Measurements from ENCODE around the gene CPA3.

The CPA3 gene

GRCh38 chr3:148865049-148865448, at the start of gene CPA3:
CPA3 (plus strand) TSS chr3:148865296; CDS start chr3:148865308, 12 bp downstream.
- DNase-seq (ENCODE audit: low read depth, low spot score): no peak
- H3K27ac ChIP-seq: no peak within 1 kb of the TSS

GRCh38 chr3:148815316-148816110, 49.6 kb upstream of the CPA3 start:
- H3K27ac ChIP-seq: no peak overlapping the region
- no peak for DNase-seq (ENCODE audit: low read depth, low spot score)

- no peak overlapping the region for H3K27ac ChIP-seq
- no peak for DNase-seq (ENCODE audit: low read depth, low spot score)
Measured at GRCh38 chr3:148816427-148816826, 48.7 kb upstream of the CPA3 start.

- DNase-seq (ENCODE audit: low read depth, low spot score): no peak
- H3K27ac ChIP-seq: no peak overlapping the region
Measured at GRCh38 chr3:148816981-148817525, 48.0 kb upstream of the CPA3 start.

- H3K27ac ChIP-seq: no peak overlapping the region
- no peak for DNase-seq (ENCODE audit: low read depth, low spot score)
Measured at GRCh38 chr3:148820361-148821245, 44.5 kb upstream of the CPA3 start.

- DNase-seq (ENCODE audit: low read depth, low spot score): no peak
- H3K27ac ChIP-seq: no peak overlapping the region
Measured at GRCh38 chr3:148823026-148823425, 42.1 kb upstream of the CPA3 start.

GRCh38 chr3:148825476-148825875, 39.6 kb upstream of the CPA3 start:
- no peak overlapping the region for H3K27ac ChIP-seq
- no peak for DNase-seq (ENCODE audit: low read depth, low spot score)

GRCh38 chr3:148827585-148827984, 37.5 kb upstream of the CPA3 start, which contains the start of gene CPB1:
CPB1 (plus strand) TSS chr3:148827811; CDS start chr3:148827824, 13 bp downstream.
- no peak for DNase-seq (ENCODE audit: low read depth, low spot score)
- no peak within 1 kb of the TSS for H3K27ac ChIP-seq

GRCh38 chr3:148828136-148828690, 36.9 kb upstream of the CPA3 start:
- no peak for DNase-seq (ENCODE audit: low read depth, low spot score)
- H3K27ac ChIP-seq: no peak overlapping the region

GRCh38 chr3:148829926-148830325, 35.2 kb upstream of the CPA3 start:
- H3K27ac ChIP-seq: no peak overlapping the region
- no peak for DNase-seq (ENCODE audit: low read depth, low spot score)

- no peak overlapping the region for H3K27ac ChIP-seq
- no peak for DNase-seq (ENCODE audit: low read depth, low spot score)
Measured at GRCh38 chr3:148833223-148833622, 31.9 kb upstream of the CPA3 start.

GRCh38 chr3:148839805-148840204, 25.3 kb upstream of the CPA3 start:
- no peak for DNase-seq (ENCODE audit: low read depth, low spot score)

GRCh38 chr3:148840451-148840850, 24.6 kb upstream of the CPA3 start:
- no peak overlapping the region for H3K27ac ChIP-seq
- no peak for DNase-seq (ENCODE audit: low read depth, low spot score)

More at GRCh38 chr3:148839805-148840204, 25.3 kb upstream of the CPA3 start:
- H3K27ac ChIP-seq: no peak overlapping the region

- DNase-seq (ENCODE audit: low read depth, low spot score): no peak
Measured at GRCh38 chr3:148845756-148846395, 19.2 kb upstream of the CPA3 start.

GRCh38 chr3:148847351-148847750, 17.7 kb upstream of the CPA3 start:
- H3K27ac ChIP-seq: no peak overlapping the region
- no peak for DNase-seq (ENCODE audit: low read depth, low spot score)

More at GRCh38 chr3:148845756-148846395, 19.2 kb upstream of the CPA3 start:
- no peak overlapping the region for H3K27ac ChIP-seq

- no peak for DNase-seq (ENCODE audit: low read depth, low spot score)
- no peak overlapping the region for H3K27ac ChIP-seq
Measured at GRCh38 chr3:148848410-148848809, 16.7 kb upstream of the CPA3 start.

- no peak for DNase-seq (ENCODE audit: low read depth, low spot score)
- no peak overlapping the region for H3K27ac ChIP-seq
Measured at GRCh38 chr3:148852271-148852992, 12.7 kb upstream of the CPA3 start.

- DNase-seq (ENCODE audit: low read depth, low spot score): no peak
- no peak overlapping the region for H3K27ac ChIP-seq
Measured at GRCh38 chr3:148853076-148853475, 12.0 kb upstream of the CPA3 start.

- no peak overlapping the region for H3K27ac ChIP-seq
- DNase-seq (ENCODE audit: low read depth, low spot score): no peak
Measured at GRCh38 chr3:148854061-148854460, 11.0 kb upstream of the CPA3 start.
